GM12891 (cell line): Measurements from ENCODE around the gene DHRS11.

Experiments
- POLR2A ChIP-seq: IDR thresholded peaks from 2 replicates; pipeline ENCODE4 v1.6.1; 2011; ENCODE audit warnings: low read depth, low read length, control low read depth
- POLR2AphosphoS5 ChIP-seq: IDR thresholded peaks from 2 replicates; pipeline ENCODE4 v1.6.1; 2011; ENCODE audit warnings: low read depth, low read length, control low read depth
- POU2F2 ChIP-seq: IDR thresholded peaks from 2 replicates; pipeline ENCODE4 v1.6.1; 2011; ENCODE audit warnings: low read depth, mild to moderate bottlenecking, control low read depth, low read length, moderate library complexity
- SPI1 ChIP-seq: IDR thresholded peaks from 2 replicates; pipeline ENCODE4 v1.6.1; 2011; ENCODE audit warnings: low read depth, low read length, control low read depth
- TAF1 ChIP-seq: IDR thresholded peaks from 2 replicates; pipeline ENCODE4 v1.6.1; 2011; ENCODE audit warnings: low read depth, low read length, control low read depth

GRCh38 chr17:36542755-36543154 is 48.9 kb upstream of the DHRS11 start:
- TF ChIP-seq POLR2A (no peak), POLR2AphosphoS5 (no peak), POU2F2 (no peak), TAF1 (no peak), SPI1 (no peak)
